ENCODE data around the gene MRLN.

DNA sequence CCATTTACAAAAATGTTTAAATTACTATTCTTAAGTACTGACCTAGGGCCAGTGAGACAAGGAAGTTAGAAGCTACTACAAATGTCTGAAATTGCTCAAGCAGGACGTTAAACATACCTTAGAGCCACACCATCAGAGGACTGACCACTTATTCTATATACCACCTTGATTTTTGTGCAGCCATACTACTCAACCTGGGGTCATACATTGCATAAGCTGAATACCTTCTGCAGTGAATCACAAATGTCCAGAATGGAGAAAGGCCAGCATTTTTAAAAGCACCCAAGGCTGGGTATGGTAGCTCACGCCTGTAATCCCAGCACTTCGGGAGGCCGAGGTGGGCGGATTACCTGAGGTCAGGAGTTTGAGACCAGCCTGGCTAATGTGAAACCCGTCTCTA is 21.2 kb upstream of the MRLN start:
- TF ChIP-seq, protein P1, sequence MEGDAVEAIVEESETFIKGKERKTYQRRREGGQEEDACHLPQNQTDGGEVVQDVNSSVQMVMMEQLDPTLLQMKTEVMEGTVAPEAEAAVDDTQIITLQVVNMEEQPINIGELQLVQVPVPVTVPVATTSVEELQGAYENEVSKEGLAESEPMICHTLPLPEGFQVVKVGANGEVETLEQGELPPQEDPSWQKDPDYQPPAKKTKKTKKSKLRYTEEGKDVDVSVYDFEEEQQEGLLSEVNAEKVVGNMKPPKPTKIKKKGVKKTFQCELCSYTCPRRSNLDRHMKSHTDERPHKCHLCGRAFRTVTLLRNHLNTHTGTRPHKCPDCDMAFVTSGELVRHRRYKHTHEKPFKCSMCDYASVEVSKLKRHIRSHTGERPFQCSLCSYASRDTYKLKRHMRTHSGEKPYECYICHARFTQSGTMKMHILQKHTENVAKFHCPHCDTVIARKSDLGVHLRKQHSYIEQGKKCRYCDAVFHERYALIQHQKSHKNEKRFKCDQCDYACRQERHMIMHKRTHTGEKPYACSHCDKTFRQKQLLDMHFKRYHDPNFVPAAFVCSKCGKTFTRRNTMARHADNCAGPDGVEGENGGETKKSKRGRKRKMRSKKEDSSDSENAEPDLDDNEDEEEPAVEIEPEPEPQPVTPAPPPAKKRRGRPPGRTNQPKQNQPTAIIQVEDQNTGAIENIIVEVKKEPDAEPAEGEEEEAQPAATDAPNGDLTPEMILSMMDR (optimal IDR thresholded peaks at IDR 0.05 in 1 of 3, IDR thresholded peaks at IDR 0.05 in 1 of 3, conservative IDR thresholded peaks at IDR 0.05 in 1 of 3; ENCODE audit: extremely low read depth in 1 of 3, insufficient read depth in 2 of 3, low read length in 3 of 3) = no peak
- TF ChIP-seq EZH2 (IDR thresholded peaks at IDR 0.05; ENCODE audit: low read length) = no peak
